H1 (cell line): ENCODE data around the gene ADD3. TPM values are rescaled to one million over a fixed set of nuclear protein-coding genes. Genes with fewer than 3 reads are reported as not detected.

Experiments
- CTCF ChIA-PET: fragments of 300-600 bp; sonication (Branson Sonifier 250); formaldehyde crosslinking; loops from one replicate; lab custom pipeline; 2021; ENCODE audit not compliant: partially characterized antibody; lab: Charles Lee
- POLR2A ChIA-PET: fragments of 300-600 bp; sonication (Branson Sonifier 250); formaldehyde crosslinking; loops from one replicate; lab custom pipeline; 2021; ENCODE audit warnings: inconsistent platforms; ENCODE audit not compliant: partially characterized antibody; lab: Charles Lee
- DNase-seq, 2 experiments: peaks; one replicate each; pipeline versions ENCODE4 v3.0.0 to v3.0.0-alpha.2; 2010 to 2022; ENCODE audit warnings: low spot score in 2 of 2, low read depth in 1 of 2, mixed read lengths in 1 of 2
- FAIRE-seq: peaks from 2 replicates; lab custom pipeline; 2011; peaks lifted over from hg19 to GRCh38; lab: Jason Lieb, UNC
- H2AFZ ChIP-seq: 2 replicates; pipeline ENCODE4 v1.8.1; 2012; ENCODE audit warnings: low read length, inconsistent platforms
- H2AK5ac ChIP-seq: 2 replicates; pipeline ENCODE4 v1.6.1; 2013; ENCODE audit warnings: low read depth, low read length
- H2BK120ac ChIP-seq: replicated peaks from 2 replicates; pipeline ENCODE3; 2013; ENCODE audit warnings: low read depth, low read length, inconsistent platforms
- H2BK12ac ChIP-seq: 2 replicates; pipeline ENCODE4 v1.6.1; 2013; ENCODE audit warnings: low read depth, low read length
- H2BK15ac ChIP-seq: 2 replicates; pipeline ENCODE4 v1.6.1; 2013; ENCODE audit warnings: low read length
- H2BK20ac ChIP-seq: 2 replicates; pipeline ENCODE4 v1.6.1; 2013; ENCODE audit warnings: low read length
- H2BK5ac ChIP-seq: 2 replicates; pipeline ENCODE4 v1.6.1; 2013; ENCODE audit warnings: low read depth, low read length
- H3K14ac ChIP-seq: 2 replicates; pipeline ENCODE4 v1.6.1; 2013; ENCODE audit warnings: inconsistent platforms; ENCODE audit not compliant: insufficient read length
- H3K18ac ChIP-seq: 2 replicates; pipeline ENCODE4 v1.6.1; 2013; ENCODE audit warnings: low read length; ENCODE audit errors: extremely low read depth
- H3K23ac ChIP-seq: 2 replicates; pipeline ENCODE4 v1.6.1; 2013; ENCODE audit warnings: inconsistent platforms; ENCODE audit not compliant: insufficient read length
- H3K23me2 ChIP-seq: 2 replicates; pipeline ENCODE4 v1.6.1; 2013; ENCODE audit warnings: low read depth, low read length
- H3K27ac ChIP-seq: 2 replicates; pipeline ENCODE4 v1.6.1; 2011; ENCODE audit warnings: low read depth, low read length, inconsistent platforms
- H3K27me3 ChIP-seq, 4 experiments: replicated peaks in 1 of 4; 1 replicate in 1 of 4; 2 replicates in 3 of 4; pipeline versions ENCODE4 v1.6.1 to v1.8.1; 2011 to 2013; ENCODE audit warnings: low read length in 3 of 4, mild to moderate bottlenecking in 3 of 4, inconsistent platforms in 2 of 4, mixed read lengths in 2 of 4, moderate library complexity in 1 of 4; ENCODE audit not compliant: control insufficient read depth in 3 of 4, insufficient read depth in 3 of 4; ENCODE audit errors: extremely low read depth in 1 of 4
- H3K36me3 ChIP-seq, 4 experiments: 2 replicates each; pipeline versions ENCODE4 v1.6.1 to v1.8.1; 2011 to 2013; ENCODE audit warnings: mild to moderate bottlenecking in 4 of 4, low read length in 3 of 4, moderate library complexity in 2 of 4, control low read depth in 1 of 4, inconsistent platforms in 1 of 4; ENCODE audit not compliant: insufficient read depth in 4 of 4, control insufficient read depth in 2 of 4
- H3K4ac ChIP-seq: replicated peaks from 2 replicates; pipeline ENCODE3; 2013; ENCODE audit warnings: low read length, low read depth, mixed read lengths, inconsistent platforms; ENCODE audit not compliant: insufficient read length
- H3K4me1 ChIP-seq, 4 experiments: replicated peaks in 1 of 4; 1 replicate in 1 of 4; 2 replicates in 3 of 4; pipeline versions ENCODE4 v1.6.1 to v1.8.1; 2011 to 2013; ENCODE audit warnings: low read length in 3 of 4, inconsistent platforms in 2 of 4, mixed read lengths in 1 of 4; ENCODE audit not compliant: insufficient read depth in 4 of 4, control insufficient read depth in 3 of 4
- H3K4me2 ChIP-seq, 2 experiments: 2 replicates each; pipeline versions ENCODE4 v1.6.1 to v1.8.1; 2011 to 2013; ENCODE audit warnings: low read depth in 2 of 2, low read length in 2 of 2, control low read depth in 1 of 2, inconsistent platforms in 1 of 2, mild to moderate bottlenecking in 1 of 2; ENCODE audit not compliant: insufficient read depth in 1 of 2
- H3K4me3 ChIP-seq, 4 experiments: fragments of 200-600, 300-600 bp in 1 of 4; sonication (generic), shearing (Covaris generic), sonication (Bioruptor Twin) in 1 of 4; 2 replicates each; pipeline versions ENCODE4 v1.5.1 to v1.8.1; 2011 to 2016; ENCODE audit warnings: low read length in 4 of 4, low read depth in 3 of 4, control low read depth in 2 of 4, inconsistent platforms in 2 of 4, mild to moderate bottlenecking in 2 of 4, mixed read lengths in 1 of 4, moderate library complexity in 1 of 4; ENCODE audit not compliant: insufficient read depth in 2 of 4; ENCODE audit errors: extremely low read depth in 1 of 4
- H3K56ac ChIP-seq: replicated peaks from 2 replicates; pipeline ENCODE3; 2013; ENCODE audit warnings: low read depth, mild to moderate bottlenecking, mixed read lengths, low read length, inconsistent platforms; ENCODE audit not compliant: insufficient read length
- H3K79me1 ChIP-seq: 2 replicates; pipeline ENCODE4 v1.6.1; 2013; ENCODE audit warnings: low read depth, low read length, control low read depth
- H3K79me2 ChIP-seq, 2 experiments: 2 replicates each; pipeline versions ENCODE4 v1.6.1 to v1.8.1; 2012 to 2013; ENCODE audit warnings: low read length in 2 of 2, mild to moderate bottlenecking in 2 of 2, inconsistent platforms in 1 of 2; ENCODE audit not compliant: insufficient read depth in 2 of 2, control insufficient read depth in 1 of 2
- H3K9ac ChIP-seq, 4 experiments: replicated peaks in 1 of 4; 1 replicate in 1 of 4; 2 replicates in 3 of 4; pipeline versions ENCODE4 v1.6.1 to v1.8.1; 2011 to 2013; ENCODE audit warnings: low read depth in 3 of 4, low read length in 3 of 4, control low read depth in 2 of 4, mild to moderate bottlenecking in 2 of 4, moderate library complexity in 2 of 4, inconsistent platforms in 1 of 4; ENCODE audit errors: extremely low read depth in 1 of 4
- H3K9me3 ChIP-seq, 2 experiments: 2 replicates each; pipeline versions ENCODE4 v1.6.1 to v1.8.1; 2012 to 2013; ENCODE audit warnings: mild to moderate bottlenecking in 2 of 2, moderate library complexity in 2 of 2, control low read depth in 1 of 2, inconsistent platforms in 1 of 2, low read depth in 1 of 2, low read length in 1 of 2, mixed read lengths in 1 of 2; ENCODE audit not compliant: insufficient read depth in 2 of 2
- H4K20me1 ChIP-seq, 2 experiments: replicated peaks in 1 of 2; 2 replicates each; pipeline versions ENCODE3 to v1.8.1; 2011 to 2013; ENCODE audit warnings: inconsistent platforms in 2 of 2, low read length in 2 of 2, mild to moderate bottlenecking in 1 of 2; ENCODE audit not compliant: insufficient read depth in 2 of 2, control insufficient read depth in 1 of 2
- H4K5ac ChIP-seq: 2 replicates; pipeline ENCODE4 v1.6.1; 2013; ENCODE audit warnings: low read length, low read depth, mixed read lengths, inconsistent platforms; ENCODE audit not compliant: insufficient read length
- H4K8ac ChIP-seq: 2 replicates; pipeline ENCODE4 v1.8.0; 2013; ENCODE audit warnings: mild to moderate bottlenecking, moderate library complexity, low read length, inconsistent platforms; ENCODE audit not compliant: insufficient read depth; ENCODE audit errors: extremely low read depth
- H4K91ac ChIP-seq: replicated peaks from 2 replicates; pipeline ENCODE3; 2013; ENCODE audit warnings: low read length, mixed read lengths, inconsistent platforms; ENCODE audit not compliant: insufficient read length
- CTBP2 ChIP-seq: IDR thresholded peaks from 2 replicates; pipeline ENCODE4 v1.7.0; 2011; ENCODE audit warnings: borderline replicate concordance, mild to moderate bottlenecking, moderate library complexity, mixed read lengths, low read length; ENCODE audit not compliant: insufficient read depth, insufficient read length
- EGR1 ChIP-seq: IDR thresholded peaks from 2 replicates; pipeline ENCODE4 v1.6.1; 2011; ENCODE audit warnings: low read depth, low read length, borderline replicate concordance
- FOSL1 ChIP-seq: IDR thresholded peaks from 2 replicates; pipeline ENCODE4 v1.6.1; 2011; ENCODE audit warnings: mild to moderate bottlenecking, low read depth, low read length, moderate library complexity; ENCODE audit not compliant: insufficient read depth
- MAFK ChIP-seq: IDR thresholded peaks from 2 replicates; pipeline ENCODE4 v1.6.1; 2012; ENCODE audit warnings: low read depth, mild to moderate bottlenecking, improper control_type of control experiment, low read length
- MAX ChIP-seq: IDR thresholded peaks from 2 replicates; pipeline ENCODE4 v1.6.1; 2012; ENCODE audit warnings: inconsistent platforms
- RAD21 ChIP-seq, 2 experiments: IDR thresholded peaks in 1 of 2; conservative IDR thresholded peaks in 1 of 2; 2 replicates each; pipeline ENCODE4 v1.6.1; 2011; ENCODE audit warnings: low read depth in 2 of 2, low read length in 2 of 2, improper control_type of control experiment in 1 of 2, inconsistent platforms in 1 of 2, mild to moderate bottlenecking in 1 of 2, moderate library complexity in 1 of 2
- SP2 ChIP-seq: IDR thresholded peaks from 2 replicates; pipeline ENCODE4 v1.6.1; 2012; ENCODE audit warnings: mild to moderate bottlenecking, low read length, inconsistent platforms
- SP4 ChIP-seq: IDR thresholded peaks from 2 replicates; pipeline ENCODE4 v1.6.1; 2012; ENCODE audit warnings: low read length, inconsistent platforms
- SUZ12 ChIP-seq: fragments of 200-600 bp; sonication (generic); IDR thresholded peaks from 2 replicates; pipeline ENCODE4 v1.6.1; 2012; ENCODE audit warnings: mild to moderate bottlenecking, inconsistent platforms, low read length, moderate library complexity, mixed read lengths
- TAF7 ChIP-seq: optimal IDR thresholded peaks from 2 replicates; pipeline ENCODE3; 2011; ENCODE audit warnings: low read depth, mild to moderate bottlenecking, inconsistent platforms, low read length, moderate library complexity, borderline replicate concordance
- TEAD4 ChIP-seq: IDR thresholded peaks from 2 replicates; pipeline ENCODE4 v1.6.1; 2012; ENCODE audit warnings: low read depth, low read length, inconsistent platforms, mixed read lengths
- USF2 ChIP-seq: IDR thresholded peaks from 2 replicates; pipeline ENCODE4 v1.6.1; 2011; ENCODE audit warnings: low read length, improper control_type of control experiment
- YY1 ChIP-seq: IDR thresholded peaks from 2 replicates; pipeline ENCODE4 v1.6.1; 2011; ENCODE audit warnings: low read depth, mild to moderate bottlenecking, low read length
- WGBS, 2 experiments: shearing (Covaris generic) in 1 of 2; methylation state at CpG; one replicate each; pipeline versions ENCODE4 v1.1.6 to v1.1.7; 2013 to 2015; ENCODE audit warnings: low lambda C conversion rate in 2 of 2, mixed read lengths in 2 of 2, inconsistent platforms in 1 of 2, low coverage in 1 of 2, missing lambda C conversion rate in 1 of 2; ENCODE audit not compliant: insufficient replicate concordance in 2 of 2, insufficient coverage in 1 of 2, insufficient read length in 1 of 2; ENCODE audit errors: extremely low coverage in 1 of 2, missing lambda C conversion rate in 1 of 2; 5-methylcytosine and 5-hydroxymethylcytosine counted together
- polyA plus RNA-seq, 7 experiments: library from polyadenylated mRNA; depleted of rRNA in 3 of 7; stranded (reverse) in 5 of 7; unstranded in 2 of 7; fragments of >200 nt in 5 of 7; fragments of 200-250 nt in 2 of 7; gene quantifications; 1 replicate in 5 of 7; 2 replicates in 1 of 7; 4 replicates in 1 of 7; pipeline versions ENCODE4 v1.2.1 to v1.2.3, GENCODE V29; 2011 to 2013; ENCODE audit warnings: missing spikeins in 2 of 7, mixed read lengths in 2 of 7
- total RNA-seq: library from RNA; stranded (reverse); fragmentation: NEBNext Ultra II Directional; extraction: Animal tissue kit (Norgen Biotek cat#: 25700); gene quantifications from 2 replicates; pipeline ENCODE4 v1.2.1, GENCODE V29; 2021

The ADD3 gene
- total and polyA plus RNA-seq, 2 of the 8 experiments (the other 6 are each of a cell fraction or from before 2014, with no cell fraction given) = 44.7 to 85.6 TPM

GRCh38 chr10:110056822-110057221, 49.0 kb downstream of the ADD3 start:
- no peak overlapping the region for H4K5ac ChIP-seq
- H4K91ac ChIP-seq = no peak overlapping the region
- H3K27ac ChIP-seq = no peak overlapping the region
- H2BK120ac ChIP-seq = no peak overlapping the region
- H3K18ac ChIP-seq = no peak overlapping the region
- no peaks in the 10 kb centered on the region for H3K23me2 ChIP-seq
- no peak for TF ChIP-seq TEAD4
- TF ChIP-seq YY1 = no peak
- no peak for TF ChIP-seq FOSL1
- no peak for TF ChIP-seq TAF7
- no peak for TF ChIP-seq CTBP2
- TF ChIP-seq MAFK = no peak
- TF ChIP-seq RAD21 (IDR thresholded peaks at IDR 0.05 in 1 of 2, conservative IDR thresholded peaks at IDR 0.05 in 1 of 2; ENCODE audit: low read depth in 2 of 2, low read length in 2 of 2) = no peak
- no peak for TF ChIP-seq SUZ12
- TF ChIP-seq SP2 = no peak
- no peak for TF ChIP-seq USF2
- TF ChIP-seq MAX = no peak
- TF ChIP-seq EGR1 = no peak
- TF ChIP-seq SP4 = no peak
- H4K20me1 ChIP-seq = peaks cover 0 to 2% of the 10 kb centered on the region in 2 experiments
- ChIA-PET POLR2A (no interaction called here), CTCF (interaction anchor here (1.3 kb wide), 1 partner anchor 81 kb away, joined by 3 read pairs; no protein-coding TSS in a partner anchor)
- no peak overlapping the region for H3K9ac ChIP-seq
- 83% methylated on average over 2 of the region's 2 CpGs; no CpG with 5 or more reads in 1 of the 2 experiments for WGBS, 2 experiments
- H3K23ac ChIP-seq = no peak overlapping the region
- H3K4me1 ChIP-seq = no peaks in the 10 kb centered on the region
- H3K27me3 ChIP-seq = no peaks in the 10 kb centered on the region
- no peak overlapping the region for H2AFZ ChIP-seq
- no peak overlapping the region for H2BK12ac ChIP-seq
- peaks cover 3% of the 10 kb centered on the region for H3K79me1 ChIP-seq
- peaks cover 0 to 61% of the 10 kb centered on the region in 2 experiments; a peak in 3 of 4 replicates for H3K79me2 ChIP-seq
- H3K36me3 ChIP-seq = no peaks in the 10 kb centered on the region
- FAIRE-seq (no peak), DNase-seq (no peak)
- H3K9me3 ChIP-seq = no peaks in the 10 kb centered on the region
- H2BK15ac ChIP-seq = no peak overlapping the region
- no peak overlapping the region for H2BK5ac ChIP-seq
- no peak overlapping the region for H3K4me3 ChIP-seq
- H3K56ac ChIP-seq = no peak overlapping the region
- H2AK5ac ChIP-seq = no peak overlapping the region
- no peak overlapping the region for H3K4ac ChIP-seq
- H2BK20ac ChIP-seq = no peak overlapping the region
- H4K8ac ChIP-seq = no peak overlapping the region
- no peak overlapping the region for H3K14ac ChIP-seq
- no peak overlapping the region for H3K4me2 ChIP-seq
